ENCODE results near the gene H3-3A.

Gene H3-3A

GRCh38 chr1:226054519-226055327, 7.8 kb upstream of the H3-3A start:
- FAIRE-seq (no peak), DNase-seq (ENCODE audit: low spot score) (no peak)

GRCh38 chr1:226059709-226060108, 2.8 kb upstream of the H3-3A start:
- DNase-seq (ENCODE audit: low spot score) (no peak), FAIRE-seq (no peak)

GRCh38 chr1:226060427-226060826, 2.1 kb upstream of the H3-3A start:
- FAIRE-seq (no peak), DNase-seq (ENCODE audit: low spot score) (no peak)

GRCh38 chr1:226061068-226061840, 1.3 kb upstream of the H3-3A start:
- FAIRE-seq: no peak
- no peak for DNase-seq (ENCODE audit: low spot score)

GRCh38 chr1:226061841-226062557, 517 bp upstream of the H3-3A start:
- FAIRE-seq (no peak), DNase-seq (ENCODE audit: low spot score) (peak; percentile 76)

- DNase-seq (ENCODE audit: low spot score) (peak; percentile 35), FAIRE-seq (no peak)
Measured at GRCh38 chr1:226063224-226063976, 884 bp downstream of the H3-3A start.

GRCh38 chr1:226063977-226064815, 1.7 kb downstream of the H3-3A start:
- peak; percentile 77 for FAIRE-seq
- peak; percentile 49 for DNase-seq (ENCODE audit: low spot score)

GRCh38 chr1:226064816-226065248, 2.3 kb downstream of the H3-3A start:
- FAIRE-seq: no peak
- DNase-seq (ENCODE audit: low spot score): peak; percentile 37

GRCh38 chr1:226066415-226067078, 4.0 kb downstream of the H3-3A start:
- no peak for DNase-seq (ENCODE audit: low spot score)

GRCh38 chr1:226069811-226070489, 7.4 kb downstream of the H3-3A start:
- DNase-seq (ENCODE audit: low spot score) (no peak), FAIRE-seq (no peak)

More at GRCh38 chr1:226066415-226067078, 4.0 kb downstream of the H3-3A start:
- no peak for FAIRE-seq

- FAIRE-seq: no peak
- DNase-seq (ENCODE audit: low spot score): no peak
Measured at GRCh38 chr1:226072347-226072746, 9.8 kb downstream of the H3-3A start.

- FAIRE-seq (no peak), DNase-seq (ENCODE audit: low spot score) (no peak)
Measured at GRCh38 chr1:226073184-226073950, 10.9 kb downstream of the H3-3A start.

GRCh38 chr1:226074046-226074445, 11.5 kb downstream of the H3-3A start:
- FAIRE-seq: no peak
- no peak for DNase-seq (ENCODE audit: low spot score)

- DNase-seq (ENCODE audit: low spot score): no peak
- no peak for FAIRE-seq
Measured at GRCh38 chr1:226076378-226076777, 13.9 kb downstream of the H3-3A start.

- FAIRE-seq (no peak), DNase-seq (ENCODE audit: low spot score) (no peak)
Measured at GRCh38 chr1:226078374-226078773, 15.9 kb downstream of the H3-3A start.

- DNase-seq (ENCODE audit: low spot score) (no peak), FAIRE-seq (no peak)
Measured at GRCh38 chr1:226082587-226082917, 20.0 kb downstream of the H3-3A start.

- DNase-seq (ENCODE audit: low spot score): peak; percentile 32
- no peak for FAIRE-seq
Measured at GRCh38 chr1:226082959-226083301, 20.4 kb downstream of the H3-3A start.

GRCh38 chr1:226083302-226084101, 21.0 kb downstream of the H3-3A start:
- no peak for FAIRE-seq
- DNase-seq (ENCODE audit: low spot score): peak; percentile 49
